Non-pigmented ciliary epithelial cell (primary cell): ENCODE results near the gene PRKG1.

Source experiments
- DNase-seq: peaks from one replicate; pipeline ENCODE4 v3.0.0-alpha.2; 2010; ENCODE audit warnings: low read depth

Gene PRKG1

DNA sequence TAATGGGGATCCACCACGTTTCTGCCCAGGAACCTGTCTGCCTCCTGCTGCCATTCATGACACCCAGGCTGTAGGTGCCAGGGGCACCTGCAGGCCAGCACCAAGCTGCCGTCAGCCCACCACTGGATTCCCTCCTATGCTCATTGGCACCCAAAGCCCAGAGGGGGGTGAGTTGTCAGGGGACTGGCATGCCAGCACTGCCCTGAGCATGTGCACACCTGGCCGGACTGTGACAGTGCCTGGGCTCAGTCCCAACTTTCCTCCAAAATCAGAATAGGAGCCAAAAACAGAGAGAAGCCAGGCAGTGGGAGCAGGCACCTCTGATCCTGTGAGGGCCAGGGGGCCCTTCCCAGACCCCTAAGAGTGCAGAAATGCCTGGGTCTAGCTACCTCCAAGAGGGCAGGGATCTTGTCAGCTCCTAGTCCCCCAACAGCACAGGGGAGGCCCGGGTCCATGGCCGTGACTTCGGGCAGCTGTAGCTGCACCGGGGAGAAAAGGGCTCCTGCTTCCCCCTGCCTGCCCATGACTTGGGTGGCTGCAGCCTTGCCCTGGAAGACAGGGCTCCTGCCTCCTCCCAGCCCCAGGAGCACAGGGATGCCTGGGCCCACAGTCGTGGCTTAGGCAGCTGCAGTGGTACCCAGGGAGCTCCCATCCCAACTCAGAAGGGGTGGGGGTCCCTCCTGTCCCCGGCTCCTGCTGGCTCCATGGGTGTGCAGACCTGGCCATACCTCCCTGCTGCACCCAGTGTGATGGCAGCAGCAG, 990.0 kb downstream of the PRKG1 start:
- DNase-seq, result no peak

DNA sequence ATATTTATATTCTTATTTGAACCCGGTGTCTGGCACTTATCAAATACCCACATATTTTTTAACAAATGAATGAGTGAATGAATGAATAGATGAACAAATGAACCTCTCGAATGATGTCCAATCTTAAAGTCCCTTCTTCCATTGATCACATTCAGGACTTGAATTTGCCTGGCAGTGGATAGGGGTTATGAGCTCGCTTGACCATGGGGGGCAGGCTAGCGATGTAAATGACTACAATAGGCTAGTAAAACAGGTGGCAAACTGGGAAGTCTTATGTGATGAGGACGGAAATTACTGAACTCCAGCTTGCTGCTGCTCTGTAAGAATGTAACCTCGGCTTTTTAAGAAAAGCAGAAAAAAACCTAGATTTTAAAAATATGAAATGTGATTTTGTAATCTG, 992.1 kb downstream of the PRKG1 start:
- DNase-seq, result no peak

DNA sequence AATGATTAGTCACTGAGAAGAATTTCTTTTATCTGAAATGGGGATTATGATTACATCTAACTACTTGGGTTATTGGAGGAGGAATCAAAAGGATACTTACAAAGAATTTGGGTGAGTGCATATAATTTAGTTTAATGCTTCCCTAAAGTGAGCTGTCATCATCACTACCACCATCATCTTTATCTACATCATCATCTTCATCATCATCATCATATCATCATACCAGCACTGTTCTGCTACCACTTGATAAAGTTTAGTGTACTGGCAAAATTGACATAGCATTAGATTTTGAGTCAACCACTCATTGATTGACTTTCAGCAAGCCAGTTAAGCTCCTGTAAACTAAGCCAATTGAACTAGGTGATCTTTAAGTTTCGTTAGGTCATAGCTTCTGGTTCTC, 994.2 kb downstream of the PRKG1 start:
- no peak for DNase-seq

DNA sequence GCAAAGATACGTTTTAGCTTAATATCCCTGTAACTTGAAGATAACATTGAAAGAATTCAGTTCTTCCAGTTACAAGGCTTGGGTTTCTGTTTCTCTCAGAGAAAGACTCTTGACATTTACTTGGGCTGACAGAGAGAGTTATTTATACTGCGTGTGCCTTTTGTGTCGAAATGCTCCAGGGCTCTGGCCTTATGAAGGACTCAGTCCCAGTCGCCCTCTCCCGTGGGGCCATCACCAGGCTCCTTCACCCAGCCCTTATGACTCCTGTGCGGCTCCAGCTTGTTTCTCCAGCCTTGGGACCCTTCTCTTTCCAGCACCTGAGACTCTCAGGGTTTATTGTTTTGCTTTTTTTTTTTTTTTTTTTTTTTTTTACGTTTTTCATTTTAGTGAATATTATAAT, 997.5 kb downstream of the PRKG1 start:
- DNase-seq, result no peak

DNA sequence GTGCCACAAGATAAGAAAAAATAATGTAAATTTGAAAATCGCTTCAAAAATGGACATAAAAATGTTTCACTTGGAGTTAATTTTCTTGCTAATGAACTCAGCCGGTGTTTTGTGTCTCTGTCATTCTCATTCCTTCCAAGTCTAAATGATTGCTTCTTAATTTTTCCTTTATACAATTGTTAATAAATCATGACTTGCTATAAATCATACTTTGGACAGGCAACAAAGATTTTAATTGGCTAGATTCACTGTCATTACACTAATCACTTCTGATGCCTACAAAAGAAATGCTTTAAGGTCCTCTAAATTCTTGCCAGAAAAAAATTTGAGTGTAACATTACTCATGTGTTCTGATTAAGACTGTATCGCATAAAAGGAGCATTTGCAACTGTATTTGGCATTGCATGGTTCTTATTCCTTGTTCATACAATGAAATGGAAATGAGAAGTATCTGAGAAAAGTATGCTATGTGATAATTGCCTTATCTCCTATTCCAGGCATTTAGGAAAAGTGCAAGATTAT, 1000.3 kb downstream of the PRKG1 start:
- DNase-seq, result no peak

DNA sequence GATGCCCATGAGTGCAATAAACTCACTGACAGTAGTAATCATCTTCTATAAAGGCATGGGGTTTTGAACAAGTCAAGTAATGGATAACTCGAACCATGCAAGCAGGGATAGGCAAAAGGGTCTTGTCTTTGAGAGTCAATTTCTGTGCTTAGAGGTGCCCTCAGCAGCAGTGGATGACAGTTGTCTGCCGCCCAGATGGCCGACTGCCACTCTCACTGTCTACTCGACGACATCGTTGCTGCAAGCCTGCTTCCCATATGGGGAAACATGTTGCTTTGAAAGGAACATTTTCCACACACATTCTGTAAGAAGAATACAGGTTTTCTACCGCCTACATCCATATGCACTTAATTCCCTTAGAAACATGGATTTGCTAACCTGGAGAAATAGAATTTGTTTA, 1003.5 kb downstream of the PRKG1 start:
- no peak for DNase-seq

DNA sequence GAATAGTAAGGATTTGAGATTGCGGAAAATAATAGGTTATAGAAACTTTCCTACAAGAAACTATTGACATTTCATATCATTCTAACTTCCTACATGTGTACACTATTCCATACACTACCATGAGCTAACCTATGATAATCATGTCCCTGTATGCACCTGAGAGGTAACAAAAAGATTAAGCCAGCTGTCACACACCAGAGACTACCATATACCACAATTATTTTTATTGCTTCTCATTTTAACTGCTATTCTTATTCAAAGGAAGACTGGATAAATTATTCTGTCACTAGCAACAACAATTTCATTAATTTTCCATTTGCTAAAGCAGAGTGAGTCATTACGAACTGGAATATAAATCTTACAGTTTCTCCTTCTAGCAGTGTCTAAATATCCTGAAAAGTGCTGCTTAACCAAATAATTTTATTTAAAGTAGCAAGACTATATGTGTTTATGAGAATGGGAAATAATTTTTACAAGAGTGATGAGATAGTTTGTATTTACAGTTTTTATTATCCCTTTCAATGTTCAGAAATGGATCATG, 1004.2 kb downstream of the PRKG1 start:
- DNase-seq, result no peak

DNA sequence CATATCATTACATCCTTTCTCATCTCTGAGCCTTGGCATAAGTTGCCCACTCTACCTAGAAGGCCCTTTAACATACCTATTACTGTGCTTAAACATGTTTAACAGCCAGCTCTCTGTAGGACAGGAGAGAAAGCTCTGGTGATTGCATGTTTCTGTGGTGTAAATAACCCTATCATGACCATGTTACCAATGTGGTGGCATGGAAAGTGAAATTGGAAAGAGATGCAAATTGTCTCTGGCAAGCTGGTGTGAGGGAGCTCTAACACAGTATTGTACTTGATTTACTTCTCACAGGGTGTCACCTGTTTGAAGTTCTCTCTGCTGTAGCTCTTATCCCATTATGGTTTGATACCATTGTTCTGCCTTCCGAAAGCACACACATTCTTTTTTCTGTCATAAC, 1008.0 kb downstream of the PRKG1 start:
- DNase-seq, result no peak

DNA sequence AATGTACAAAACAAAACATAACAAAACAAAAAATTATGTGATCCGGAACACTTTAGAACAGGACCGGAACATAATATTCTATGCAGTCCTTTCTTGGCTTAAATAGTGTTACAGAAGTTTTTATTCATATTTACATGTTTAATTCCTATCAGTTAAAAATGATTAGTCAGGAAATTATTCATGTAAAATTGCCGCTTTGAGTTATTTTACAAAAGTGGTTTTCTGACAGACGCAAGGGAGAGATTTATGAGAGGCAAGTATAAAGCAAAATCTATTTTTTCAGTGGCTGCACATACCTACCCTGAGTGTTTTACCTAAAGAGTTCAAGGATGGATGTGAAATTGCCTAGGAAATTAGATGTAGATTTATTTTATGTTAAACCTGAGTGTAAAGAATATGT, 1009.1 kb downstream of the PRKG1 start:
- no peak for DNase-seq

DNA sequence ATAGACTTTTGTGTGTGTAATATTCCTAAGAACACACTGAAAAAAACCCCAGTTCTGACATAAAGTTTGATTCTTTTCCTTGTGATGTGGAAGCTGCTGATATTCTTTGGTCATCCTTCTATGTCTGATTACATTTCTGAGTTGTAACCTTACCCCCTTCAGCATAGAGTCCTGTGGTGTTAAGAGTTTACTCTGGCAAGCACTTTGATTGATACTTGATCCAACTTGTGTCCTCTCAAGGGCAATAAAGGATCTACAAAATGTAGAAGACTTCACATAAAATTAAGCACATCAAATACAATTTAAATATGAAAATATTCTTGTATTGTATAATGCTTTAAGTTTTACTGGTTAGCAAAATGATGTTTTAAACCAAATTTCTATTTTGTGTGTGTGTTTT, 1018.1 kb downstream of the PRKG1 start:
- DNase-seq, result no peak

DNA sequence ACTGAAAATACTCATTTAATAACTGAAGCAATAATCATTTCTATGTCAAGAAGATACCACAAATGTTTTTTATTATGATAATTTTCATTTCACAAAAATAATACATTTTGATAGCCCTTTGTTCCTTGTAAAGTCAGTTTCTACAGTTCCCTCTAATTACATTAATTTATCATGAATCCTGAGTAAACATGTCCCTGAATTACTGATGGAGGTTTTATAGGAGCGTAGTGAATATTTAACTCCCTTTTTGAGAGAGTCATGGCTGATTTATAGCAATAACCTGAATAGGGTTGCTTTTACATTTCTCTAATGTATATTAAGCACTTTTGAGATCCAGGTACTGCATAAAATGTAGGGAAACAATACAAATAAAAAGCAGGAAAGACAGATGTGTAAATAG, 1023.8 kb downstream of the PRKG1 start:
- DNase-seq, result no peak

DNA sequence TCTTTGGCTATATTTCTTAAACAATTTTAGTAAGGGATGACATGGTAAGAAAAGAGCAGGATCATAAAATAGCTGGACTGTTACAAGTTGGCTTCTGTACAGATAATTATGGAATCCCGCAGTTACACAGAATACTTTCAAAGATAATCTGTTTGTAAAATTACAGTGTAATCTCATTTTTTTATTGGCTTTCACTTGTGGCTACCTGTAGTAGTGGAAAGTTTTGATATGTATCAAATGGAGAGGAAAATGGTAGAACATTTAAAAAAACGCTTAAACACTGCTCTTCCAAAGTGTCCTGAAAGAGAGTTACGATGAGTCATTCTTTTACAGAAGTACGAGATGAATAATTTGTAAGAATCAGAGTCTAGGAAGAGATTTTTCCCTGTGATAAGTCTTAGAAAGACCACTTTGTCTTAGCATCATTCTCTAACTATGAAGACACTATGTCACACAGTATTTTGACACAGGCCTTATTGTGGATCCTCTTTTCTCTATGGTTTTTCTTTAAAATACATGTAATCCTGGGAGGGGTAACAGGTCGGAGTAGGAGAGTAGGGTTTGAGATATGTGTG, 1024.8 kb downstream of the PRKG1 start:
- DNase-seq, result no peak

DNA sequence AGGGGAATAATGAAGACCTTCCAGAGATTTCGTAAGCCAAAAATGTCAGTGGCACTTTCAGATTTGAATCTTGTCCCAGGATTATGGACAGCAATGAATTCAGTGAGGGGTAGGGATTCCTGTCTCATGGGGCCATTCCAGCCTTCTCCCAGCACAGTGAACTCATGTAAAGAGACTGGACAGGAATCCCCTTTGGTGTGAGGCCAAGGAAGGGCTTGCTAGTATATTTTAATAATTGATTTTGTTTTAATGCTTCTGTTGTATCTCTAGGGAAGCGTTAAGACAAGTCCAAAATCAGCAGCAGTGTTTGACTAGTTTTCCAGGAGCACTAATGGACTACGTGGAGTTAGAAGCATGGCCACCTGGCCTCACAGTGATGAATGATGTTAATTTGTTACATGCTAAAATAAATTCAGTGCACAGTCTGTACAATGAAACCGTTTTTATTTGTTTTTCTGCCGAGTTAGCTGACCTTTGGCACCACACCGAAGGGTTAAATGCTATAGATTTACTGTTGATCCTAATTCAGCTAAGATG, 1025.8 kb downstream of the PRKG1 start:
- no peak for DNase-seq

DNA sequence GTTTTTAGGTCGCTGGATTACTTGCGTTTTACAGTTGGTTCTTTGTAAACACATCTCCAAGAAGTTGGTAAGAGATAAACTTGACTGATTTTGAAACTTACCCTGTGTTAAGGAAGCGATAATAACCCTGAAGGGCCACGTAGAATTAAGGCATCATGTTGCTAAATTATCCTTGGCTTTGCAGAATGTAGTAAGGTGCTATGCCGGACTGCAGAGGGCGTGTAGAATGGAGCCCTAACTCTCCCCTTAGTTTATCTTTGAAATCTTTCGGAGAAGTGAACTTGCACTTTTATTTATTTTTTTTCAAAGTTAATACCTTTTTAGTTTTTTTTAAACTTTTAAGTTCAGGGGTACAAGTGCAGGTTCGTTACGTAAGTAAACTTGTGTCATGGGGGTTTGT, 1031.0 kb downstream of the PRKG1 start:
- no peak for DNase-seq

DNA sequence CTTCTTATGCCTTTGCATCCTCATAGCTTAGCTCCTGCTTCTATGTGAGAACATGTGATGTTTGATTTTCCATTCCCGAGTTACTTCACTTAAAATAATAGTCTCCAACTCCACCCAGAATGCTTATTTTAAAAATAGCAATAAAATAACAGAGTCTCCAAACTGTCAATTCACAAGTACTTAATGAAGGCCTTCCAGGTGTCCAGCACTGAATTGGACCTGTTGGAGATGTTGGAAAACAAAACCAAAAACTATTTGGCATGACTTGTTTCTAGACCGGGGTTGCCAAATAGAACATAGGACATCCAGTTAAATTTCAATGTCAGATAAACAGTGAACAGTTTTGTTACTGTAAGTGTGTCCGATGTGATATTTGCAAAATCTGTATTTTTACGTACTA, 1031.7 kb downstream of the PRKG1 start:
- DNase-seq, result no peak

DNA sequence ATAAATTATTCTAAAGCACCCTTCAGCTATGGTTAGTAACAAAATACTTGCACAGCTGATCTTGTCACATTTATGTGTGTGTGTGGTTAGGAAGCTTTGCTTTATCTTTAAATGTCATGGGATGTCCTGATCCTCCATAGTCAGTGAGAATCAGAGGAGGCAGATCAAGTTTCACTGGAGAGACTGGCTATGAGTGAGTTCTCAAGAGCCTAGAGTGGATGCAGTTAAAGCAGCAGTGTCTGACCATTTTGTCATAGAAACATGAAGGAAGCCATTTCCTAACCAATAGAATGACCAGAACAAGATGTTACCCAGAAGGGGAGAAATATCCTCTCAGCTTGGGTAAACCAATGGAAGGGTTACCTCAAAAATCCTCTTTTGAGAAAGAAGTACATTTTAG, 1032.6 kb downstream of the PRKG1 start:
- no peak for DNase-seq

DNA sequence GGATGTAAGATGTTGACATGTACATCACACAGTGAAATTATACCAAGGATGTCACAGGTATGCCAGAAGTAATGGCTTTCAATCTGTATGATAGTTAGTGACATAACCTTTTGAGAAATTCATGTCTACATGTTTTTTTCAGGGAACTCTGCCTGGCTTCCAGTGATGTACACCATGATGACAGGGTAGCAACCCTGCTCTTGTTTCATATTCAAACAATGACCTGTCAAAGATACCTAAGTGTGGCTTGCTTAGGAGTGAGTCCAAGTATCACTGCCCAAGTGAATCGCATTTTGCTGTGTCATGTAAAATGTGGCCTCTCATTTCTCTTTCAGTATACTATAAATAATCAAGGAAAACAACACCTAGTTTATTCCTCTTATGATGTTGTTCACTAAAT, 1033.9 kb downstream of the PRKG1 start:
- DNase-seq, result no peak

DNA sequence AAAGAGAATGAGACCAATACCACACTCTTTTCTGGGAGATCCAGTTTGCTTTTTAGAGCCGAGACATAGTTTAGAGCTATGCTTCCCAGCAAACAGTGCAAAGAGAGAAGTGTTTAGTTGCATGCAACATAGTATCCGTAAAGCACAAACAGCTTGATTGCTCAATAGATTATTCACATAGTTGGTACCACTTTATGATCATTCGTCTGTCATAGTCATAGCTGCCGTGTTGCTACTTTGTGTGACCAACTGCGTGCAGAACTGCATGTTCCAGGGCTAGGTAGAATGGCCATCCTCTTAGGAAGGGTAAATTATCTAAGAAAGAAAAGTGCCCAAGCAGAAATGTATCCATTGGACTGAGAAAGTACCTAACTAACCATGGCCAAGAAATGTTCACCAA, 1036.3 kb downstream of the PRKG1 start:
- no peak for DNase-seq

DNA sequence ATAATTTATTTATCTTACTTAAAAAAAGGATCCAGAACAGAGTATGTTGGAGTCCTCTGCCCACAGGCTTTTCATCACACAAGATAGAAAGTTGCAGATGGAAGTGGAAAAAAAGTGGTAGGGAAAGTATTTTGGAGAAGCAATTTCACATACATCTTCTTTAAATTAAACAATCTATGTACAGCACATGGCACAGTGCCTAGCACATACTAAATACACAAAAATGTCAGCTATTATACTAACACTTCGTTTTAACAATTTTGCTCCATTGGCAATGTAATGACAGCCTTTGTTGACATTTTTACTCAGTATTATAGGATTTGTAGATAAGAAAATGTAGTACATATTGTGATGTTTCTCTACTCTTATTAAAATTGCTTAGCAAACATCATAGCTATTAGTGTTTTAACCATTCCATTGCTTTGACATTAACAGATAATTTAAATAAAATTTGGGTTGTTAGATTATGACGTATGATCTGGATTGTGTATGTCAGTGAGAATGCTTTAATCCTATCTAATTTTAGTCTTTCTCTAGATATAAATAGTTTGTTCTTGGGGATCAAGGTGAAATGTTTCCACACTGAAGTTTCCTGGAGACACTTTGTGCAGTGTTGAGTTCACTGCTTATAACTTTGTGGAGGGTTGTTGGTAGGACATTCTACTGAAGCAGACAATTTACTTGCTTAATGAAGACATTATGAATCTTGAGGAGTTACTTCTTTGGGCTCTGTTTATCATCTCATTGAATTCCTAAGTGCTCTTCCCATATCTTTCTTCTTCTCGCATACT, 1037.0 kb downstream of the PRKG1 start:
- DNase-seq, result no peak

DNA sequence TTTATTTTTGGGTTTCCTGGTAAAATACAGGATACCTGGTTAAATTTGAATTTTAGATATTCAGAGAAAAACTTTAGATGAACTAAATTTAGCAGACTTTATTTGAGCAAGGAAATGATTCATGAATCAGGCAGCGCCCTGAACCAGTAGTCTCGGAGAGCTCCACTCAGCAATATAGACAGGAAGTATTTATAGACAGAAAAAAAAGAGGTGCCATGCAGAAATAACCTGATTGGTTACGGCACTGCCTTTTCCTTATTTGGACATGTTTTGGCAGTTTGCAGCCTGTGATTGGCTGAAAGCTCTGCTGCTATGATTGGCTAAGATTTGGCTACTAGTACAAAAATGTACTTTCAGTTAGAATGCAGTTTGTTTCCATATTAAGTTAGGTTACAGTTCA, 1041.5 kb downstream of the PRKG1 start:
- DNase-seq, result peak; percentile 19

DNA sequence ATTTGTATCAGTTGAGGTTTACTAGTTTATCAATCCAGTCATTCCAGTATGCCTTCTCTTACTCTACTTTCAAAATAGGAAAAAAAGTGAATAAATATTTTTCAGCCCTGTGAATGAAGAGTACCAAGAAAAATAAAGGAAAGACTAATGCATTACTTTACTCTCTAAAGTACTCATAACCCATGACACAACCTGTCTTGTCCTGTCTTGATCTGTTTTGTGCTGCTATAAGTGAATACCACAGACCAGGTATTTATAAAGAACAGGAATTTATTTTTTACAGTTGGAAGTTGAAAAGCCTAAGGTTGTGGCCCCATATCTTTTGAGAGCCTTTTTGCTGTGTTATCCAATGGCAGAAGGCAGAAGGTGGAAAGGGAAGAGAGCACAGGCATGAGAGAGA, 1045.2 kb downstream of the PRKG1 start:
- no peak for DNase-seq

DNA sequence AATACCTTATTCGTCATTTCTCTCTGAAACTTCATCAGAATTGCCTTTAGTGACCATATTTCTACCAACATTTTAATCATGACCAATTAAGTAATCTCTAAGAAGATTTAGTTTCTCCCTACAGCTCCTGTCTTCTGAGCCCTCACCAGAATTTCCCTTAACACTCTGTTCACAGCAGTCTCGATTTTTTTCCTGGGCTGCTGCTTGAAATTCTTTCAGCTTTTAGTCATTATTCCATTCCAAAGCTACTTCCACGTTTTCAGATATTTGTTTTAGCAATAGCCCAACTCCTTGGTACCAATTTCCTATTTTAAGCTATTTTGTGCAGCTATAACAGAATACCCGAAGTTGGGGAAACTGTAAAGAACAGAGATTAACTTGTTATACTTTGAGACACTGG, 1047.4 kb downstream of the PRKG1 start:
- DNase-seq, result no peak
